ENCODE results near the gene USP10.
A peak's percentile ranks its signal among the peaks of the same experiment; 100 is the strongest.

The USP10 gene

GRCh38 chr16:84778720-84779119 is 78.9 kb downstream of the USP10 start:
- no peak for DNase-seq

- no peak for DNase-seq
Measured at GRCh38 chr16:84780063-84780462, 80.3 kb downstream of the USP10 start.

GRCh38 chr16:84780544-84781376 is 81.0 kb downstream of the USP10 start:
- DNase-seq = no peak

GRCh38 chr16:84782846-84783245 is 83.0 kb downstream of the USP10 start:
- no peak for DNase-seq

GRCh38 chr16:84785843-84786581 is 86.2 kb downstream of the USP10 start:
- peak; percentile 98 for DNase-seq

GRCh38 chr16:84786605-84787262 is 86.9 kb downstream of the USP10 start:
- DNase-seq = peak; percentile 80

GRCh38 chr16:84787263-84787622 is 87.4 kb downstream of the USP10 start:
- no peak for DNase-seq

- no peak for DNase-seq
Measured at GRCh38 chr16:84788920-84789391, 89.2 kb downstream of the USP10 start.

GRCh38 chr16:84789431-84789830 is 89.6 kb downstream of the USP10 start:
- DNase-seq = no peak

GRCh38 chr16:84790301-84790700 is 90.5 kb downstream of the USP10 start:
- DNase-seq = no peak

GRCh38 chr16:84791088-84791487 is 91.3 kb downstream of the USP10 start:
- no peak for DNase-seq

- DNase-seq = no peak
Measured at GRCh38 chr16:84791501-84791900, 91.7 kb downstream of the USP10 start.

- DNase-seq = no peak
Measured at GRCh38 chr16:84794186-84794585, 94.4 kb downstream of the USP10 start.

- no peak for DNase-seq
Measured at GRCh38 chr16:84794626-84795025, 94.8 kb downstream of the USP10 start.

GRCh38 chr16:84795329-84796053 is 95.7 kb downstream of the USP10 start:
- DNase-seq = no peak

- no peak for DNase-seq
Measured at GRCh38 chr16:84800158-84800978, 100.6 kb downstream of the USP10 start.

- no peak for DNase-seq
Measured at GRCh38 chr16:84803146-84803545, 103.3 kb downstream of the USP10 start.

- no peak for DNase-seq
Measured at GRCh38 chr16:84804326-84804725, 104.5 kb downstream of the USP10 start.

- DNase-seq = no peak
Measured at GRCh38 chr16:84806256-84806889, 106.6 kb downstream of the USP10 start.

GRCh38 chr16:84806890-84807258 is 107.1 kb downstream of the USP10 start:
- DNase-seq = no peak

GRCh38 chr16:84807776-84808175 is 108.0 kb downstream of the USP10 start:
- no peak for DNase-seq

GRCh38 chr16:84808826-84809225 is 109.0 kb downstream of the USP10 start:
- DNase-seq = no peak

Data from COR-L47 (cell line).